Subcutaneous abdominal adipose tissue (tissue), 5 donors: Measurements from ENCODE around the gene IHH.

Experiments used
- H3K27ac ChIP-seq: one replicate; pipeline ENCODE4 v1.7.0; 2013; ENCODE audit warnings: low read depth, mild to moderate bottlenecking, inconsistent platforms, low read length, moderate library complexity
- H3K27me3 ChIP-seq, 5 donors: one replicate each; pipeline ENCODE4 v1.7.0; 2013; ENCODE audit warnings: low read length in 5 of 5, inconsistent platforms in 1 of 5; ENCODE audit not compliant: control insufficient read depth in 5 of 5, insufficient read depth in 4 of 5
- H3K36me3 ChIP-seq, 5 donors: one replicate each; pipeline ENCODE4 v1.7.0; 2013; ENCODE audit warnings: low read length in 5 of 5; ENCODE audit not compliant: control insufficient read depth in 5 of 5, insufficient read depth in 5 of 5
- H3K4me1 ChIP-seq, 5 donors: one replicate each; pipeline ENCODE4 v1.7.0; 2013; ENCODE audit warnings: low read length in 5 of 5, mild to moderate bottlenecking in 3 of 5, moderate library complexity in 1 of 5; ENCODE audit not compliant: control insufficient read depth in 5 of 5, insufficient read depth in 5 of 5
- H3K4me3 ChIP-seq, 5 donors: one replicate each; pipeline ENCODE4 v1.7.0; 2013; ENCODE audit warnings: low read length in 5 of 5, low read depth in 1 of 5
- H3K9ac ChIP-seq, 5 donors: one replicate each; pipeline ENCODE4 v1.7.0; 2013; ENCODE audit warnings: low read length in 5 of 5, mild to moderate bottlenecking in 4 of 5, moderate library complexity in 3 of 5
- H3K9me3 ChIP-seq, 5 donors: one replicate each; pipeline ENCODE4 v1.7.0; 2013; ENCODE audit warnings: low read length in 5 of 5; ENCODE audit not compliant: control insufficient read depth in 5 of 5
- donor health status: healthy.
- donor health status: healthy.
- donor health status: healthy.
- donor health status: healthy.
- donor health status: healthy.

IHH gene

DNA sequence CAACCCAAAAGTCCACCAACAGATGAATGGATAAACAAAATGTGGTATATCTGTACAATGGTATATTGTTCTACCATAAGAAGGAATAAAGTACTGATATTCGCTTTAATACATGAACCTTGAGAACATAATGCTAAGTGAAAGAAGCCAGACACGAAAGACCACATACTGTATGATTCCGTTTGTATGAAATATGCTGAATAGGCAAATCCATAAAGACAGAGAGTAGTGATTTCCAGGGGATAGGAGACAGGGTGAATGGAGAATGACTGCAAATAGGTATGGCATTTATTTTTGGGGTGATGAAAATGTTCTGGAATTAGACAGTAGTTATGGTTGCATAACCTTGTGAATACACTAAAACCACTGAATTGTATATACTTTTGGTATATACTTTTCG, 28.6 kb upstream of the IHH start:
- H3K4me1 ChIP-seq, result peaks cover 0 to under 1% (median 0%) of the 10 kb centered on the region in 5 donors
- no peak overlapping the region for H3K4me3 ChIP-seq
- H3K36me3 ChIP-seq, result peaks cover 0 to under 1% (median 0%) of the 10 kb centered on the region in 5 donors
- no peak overlapping the region for H3K27ac ChIP-seq
- no peak overlapping the region for H3K9ac ChIP-seq
- H3K27me3 ChIP-seq, result no peaks in the 10 kb centered on the region
- H3K9me3 ChIP-seq, result no peaks in the 10 kb centered on the region

- no peak overlapping the region for H3K9ac ChIP-seq
- no peaks in the 10 kb centered on the region for H3K36me3 ChIP-seq
- no peaks in the 10 kb centered on the region for H3K27me3 ChIP-seq
- no peak overlapping the region for H3K4me3 ChIP-seq
- no peak overlapping the region for H3K27ac ChIP-seq
- no peaks in the 10 kb centered on the region for H3K9me3 ChIP-seq
- peaks cover 0 to 2% (median 0%) of the 10 kb centered on the region in 5 donors for H3K4me1 ChIP-seq
Observed at GRCh38 chr2:219087848-219088247, 27.1 kb upstream of the IHH start.

DNA sequence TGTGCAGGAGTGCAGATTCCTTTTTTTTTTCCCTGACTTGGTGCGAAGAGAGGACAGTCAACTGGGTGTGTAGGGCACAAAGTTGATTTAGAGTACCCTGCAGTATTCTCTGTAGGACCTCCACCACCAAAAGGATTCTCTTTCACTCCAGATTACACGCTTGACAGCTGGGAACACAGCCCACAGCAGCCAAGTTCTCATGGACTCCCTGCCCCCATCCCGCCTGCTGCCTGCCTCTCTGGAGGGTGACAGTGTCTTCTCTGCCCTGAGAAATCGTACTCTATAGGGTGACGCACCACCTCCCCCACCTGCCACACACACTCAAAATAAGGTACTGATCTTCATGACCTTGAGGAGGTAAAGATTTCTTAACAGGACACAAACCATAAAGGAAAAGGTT, 26.6 kb upstream of the IHH start:
- H3K36me3 ChIP-seq, result no peaks in the 10 kb centered on the region
- H3K9ac ChIP-seq, result no peak overlapping the region
- H3K4me3 ChIP-seq, result no peak overlapping the region
- peaks cover 0 to 7% (median 4%) of the 10 kb centered on the region in 5 donors for H3K4me1 ChIP-seq
- no peak overlapping the region for H3K27ac ChIP-seq
- H3K27me3 ChIP-seq, result no peaks in the 10 kb centered on the region
- no peaks in the 10 kb centered on the region for H3K9me3 ChIP-seq

DNA sequence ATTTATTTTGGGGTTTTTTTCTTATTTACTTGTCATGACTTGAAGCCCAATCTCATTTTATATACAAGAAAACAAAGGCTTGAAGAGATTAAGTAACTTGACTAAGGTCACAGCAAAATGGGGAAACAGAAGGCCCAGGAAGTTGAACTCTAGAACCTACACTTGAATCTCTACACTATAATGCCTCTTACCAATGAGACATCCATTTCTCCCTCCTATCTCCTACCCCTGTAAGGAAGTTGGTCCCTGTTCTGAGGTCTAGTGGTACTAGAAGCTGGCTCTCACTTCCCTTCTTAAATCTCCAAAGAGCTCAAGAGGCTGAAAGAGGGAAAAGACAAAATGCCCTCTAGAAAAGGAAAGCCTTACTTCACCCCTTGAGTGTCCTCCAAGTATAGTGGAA, 25.5 kb upstream of the IHH start:
- Histone ChIP-seq H3K4me3 (no peak overlapping the region), H3K9ac (no peak overlapping the region), H3K9me3 (no peaks in the 10 kb centered on the region), H3K36me3 (no peaks in the 10 kb centered on the region), H3K27me3 (no peaks in the 10 kb centered on the region), H3K27ac (no peak overlapping the region), H3K4me1 (peaks cover 0 to 13% (median 4%) of the 10 kb centered on the region in 5 donors)

DNA sequence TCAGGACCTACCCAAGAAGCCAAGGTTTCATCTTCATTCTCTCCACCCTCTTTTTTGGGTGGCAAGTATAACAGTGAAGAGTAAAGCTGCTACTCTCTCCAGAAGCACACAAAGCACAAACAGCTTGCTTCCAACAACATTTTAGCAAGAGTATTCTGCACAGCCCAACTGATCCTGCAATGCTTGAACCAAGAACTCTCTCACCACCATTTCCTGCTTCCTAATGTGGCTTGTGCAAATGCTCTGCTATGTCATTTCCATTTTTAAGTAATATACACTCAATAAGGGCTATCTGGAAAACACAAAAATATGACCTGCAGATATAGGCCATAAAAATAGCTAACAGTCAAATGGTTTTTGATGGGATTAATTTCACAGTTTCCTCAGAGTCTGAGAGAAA, 24.1 kb upstream of the IHH start:
- no peak overlapping the region for H3K9ac ChIP-seq
- H3K27ac ChIP-seq, result no peak overlapping the region
- no peak overlapping the region for H3K4me3 ChIP-seq
- no peaks in the 10 kb centered on the region for H3K27me3 ChIP-seq
- H3K9me3 ChIP-seq, result no peaks in the 10 kb centered on the region
- peaks cover 0 to 13% (median 4%) of the 10 kb centered on the region in 5 donors for H3K4me1 ChIP-seq
- no peaks in the 10 kb centered on the region for H3K36me3 ChIP-seq

DNA sequence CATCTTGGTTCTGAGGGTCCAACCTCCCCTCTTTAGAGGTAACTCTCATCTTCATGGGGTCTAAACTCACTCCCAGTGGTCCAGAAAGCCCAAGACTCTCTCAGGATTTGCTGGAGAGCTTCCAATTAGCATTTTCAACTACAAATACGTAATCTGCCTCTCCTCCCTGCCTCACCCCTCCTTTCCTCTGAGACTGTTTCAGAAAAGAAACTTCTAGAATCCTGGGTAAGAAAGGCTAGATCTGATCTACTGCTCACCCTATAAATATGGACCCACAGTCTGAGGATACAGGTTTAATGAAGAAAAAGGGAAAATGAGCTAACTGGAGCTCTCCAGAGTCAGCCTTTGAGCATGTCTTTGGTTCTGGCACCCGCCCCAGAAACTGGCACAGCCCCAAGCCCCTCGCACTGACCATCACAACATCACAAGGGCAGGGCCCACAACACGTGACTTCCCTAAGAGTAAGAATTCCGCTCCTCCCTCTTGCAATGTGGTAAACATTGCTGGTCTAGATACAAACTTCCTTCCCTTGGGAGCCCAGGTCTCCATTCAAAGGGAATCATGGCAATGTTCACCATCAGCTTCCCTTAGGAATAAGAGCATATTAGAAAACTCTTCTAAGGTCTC, 21.7 kb upstream of the IHH start:
- no peak overlapping the region for H3K9ac ChIP-seq
- no peaks in the 10 kb centered on the region for H3K9me3 ChIP-seq
- H3K4me3 ChIP-seq, result no peak overlapping the region
- peaks cover 0 to 13% (median 4%) of the 10 kb centered on the region in 5 donors for H3K4me1 ChIP-seq
- peaks cover 0 to 7% (median 6%) of the 10 kb centered on the region in 5 donors for H3K36me3 ChIP-seq
- no peaks in the 10 kb centered on the region for H3K27me3 ChIP-seq
- H3K27ac ChIP-seq, result no peak overlapping the region

DNA sequence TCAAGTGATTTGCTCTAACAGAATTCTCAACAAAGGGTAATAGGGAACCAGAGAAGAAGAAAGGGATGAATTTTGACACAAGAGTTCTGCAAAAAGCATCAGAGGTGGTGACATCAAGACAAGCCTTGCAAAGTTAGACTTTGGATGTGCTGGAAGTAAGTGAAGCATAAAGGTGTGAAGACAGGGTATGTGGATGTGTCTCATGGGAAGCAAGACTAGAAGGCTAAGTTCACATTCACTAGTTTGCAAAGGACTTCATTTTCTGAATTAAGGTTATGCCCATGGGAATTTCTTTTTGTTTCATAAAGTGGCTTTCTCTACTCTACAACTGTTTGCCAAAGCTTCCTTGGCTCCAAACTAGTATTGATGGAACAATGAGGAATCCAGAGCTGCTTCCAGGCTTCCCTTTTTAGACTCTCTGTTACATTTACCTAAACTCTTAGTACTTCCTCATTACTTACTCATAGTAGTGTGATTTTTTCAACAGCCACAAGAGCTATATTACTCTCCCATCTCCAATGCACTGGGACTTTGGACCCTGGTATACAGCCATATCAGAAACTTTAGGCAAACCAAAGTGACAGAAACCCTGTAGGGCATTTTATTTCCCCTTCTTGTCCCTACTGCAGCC, 21.1 kb upstream of the IHH start:
- Histone ChIP-seq H3K4me1 (peaks cover 0 to 13% (median 4%) of the 10 kb centered on the region in 5 donors), H3K27me3 (no peaks in the 10 kb centered on the region), H3K9me3 (no peaks in the 10 kb centered on the region), H3K9ac (no peak overlapping the region), H3K27ac (no peak overlapping the region), H3K4me3 (no peak overlapping the region), H3K36me3 (peaks cover 3 to 14% (median 12%) of the 10 kb centered on the region in 5 donors)

GRCh38 chr2:219081096-219081495, 20.4 kb upstream of the IHH start:
- no peak overlapping the region for H3K4me3 ChIP-seq
- peaks cover 3 to 21% (median 19%) of the 10 kb centered on the region in 5 donors for H3K36me3 ChIP-seq
- H3K4me1 ChIP-seq, result peaks cover 0 to 13% (median 4%) of the 10 kb centered on the region in 5 donors
- no peaks in the 10 kb centered on the region for H3K9me3 ChIP-seq
- no peak overlapping the region for H3K27ac ChIP-seq
- H3K9ac ChIP-seq, result no peak overlapping the region
- H3K27me3 ChIP-seq, result no peaks in the 10 kb centered on the region

DNA sequence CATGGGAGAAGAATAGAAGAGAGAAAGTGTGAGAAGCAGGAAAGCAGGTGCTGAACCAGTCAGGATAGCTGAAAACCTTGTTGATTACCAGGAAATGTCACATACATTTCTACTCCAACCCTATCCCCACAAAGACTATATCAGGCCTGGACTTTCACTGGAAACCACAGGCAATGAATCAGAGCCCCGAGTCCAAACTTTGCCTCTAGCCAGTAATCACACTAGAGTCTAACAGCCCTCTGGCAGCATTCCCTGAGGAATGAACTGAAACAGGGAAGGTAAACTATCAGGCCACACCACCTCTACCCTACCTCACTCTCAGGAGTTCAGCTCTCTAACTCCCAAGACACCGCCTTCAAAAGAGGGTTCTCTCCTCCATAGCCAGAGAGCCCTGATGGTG, 18.7 kb upstream of the IHH start:
- Histone ChIP-seq H3K27ac (no peak overlapping the region), H3K4me1 (peaks cover 0 to 16% (median 4%) of the 10 kb centered on the region in 5 donors), H3K27me3 (no peaks in the 10 kb centered on the region), H3K9ac (no peak overlapping the region), H3K9me3 (no peaks in the 10 kb centered on the region), H3K36me3 (peaks cover 13 to 36% (median 32%) of the 10 kb centered on the region in 5 donors), H3K4me3 (no peak overlapping the region)

DNA sequence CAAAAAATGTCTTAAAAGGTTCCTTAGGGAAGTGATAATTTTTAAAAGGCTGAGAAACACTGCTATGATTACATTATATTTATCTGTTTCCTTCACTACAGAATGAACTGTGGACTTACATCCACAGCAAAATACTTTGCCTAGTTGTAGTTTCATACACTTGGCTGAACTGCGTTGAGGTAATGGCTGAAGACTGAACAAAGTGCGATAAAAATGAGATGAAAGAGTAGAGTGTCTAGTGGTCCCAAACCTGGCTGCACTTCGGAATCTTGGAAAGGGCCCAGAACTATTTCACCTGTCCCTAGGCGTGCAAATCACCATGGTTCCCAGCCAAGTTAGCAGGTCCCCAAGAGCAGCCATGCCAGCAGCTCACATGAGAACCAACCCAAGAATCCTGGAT, 18.2 kb upstream of the IHH start:
- Histone ChIP-seq H3K9me3 (no peaks in the 10 kb centered on the region), H3K4me3 (no peak overlapping the region), H3K27me3 (no peaks in the 10 kb centered on the region), H3K27ac (no peak overlapping the region), H3K4me1 (peaks cover 0 to 16% (median 4%) of the 10 kb centered on the region in 5 donors), H3K9ac (no peak overlapping the region), H3K36me3 (peaks cover 13 to 36% (median 34%) of the 10 kb centered on the region in 5 donors)
